Left lung (tissue), 10 donors: Measurements from ENCODE around the gene SMDT1. TPM values are rescaled to one million over a fixed set of nuclear protein-coding genes. Genes with fewer than 3 reads are reported as not detected.

ENCODE experiments used
- ATAC-seq: fragments of 200-7000 bp; cut with Tn5 transposase; one replicate; pipeline ENCODE4 v1.9.1; 2020; ENCODE audit warnings: moderate library complexity
- DNase-seq, 4 donors: peaks; one replicate each; pipeline ENCODE4 v3.0.0-alpha.2; 2013 to 2020
- H3K27ac ChIP-seq, 2 donors: fragments of 200-600 bp; sonication (generic) in 1 of 2; one replicate each; pipeline versions ENCODE4 v1.5.0 to v1.8.0; 2020 to 2021
- H3K27me3 ChIP-seq, 2 donors: fragments of 200-600 bp; sonication (generic) in 1 of 2; one replicate each; pipeline versions ENCODE4 v1.5.0 to v1.8.0; 2020 to 2021
- H3K36me3 ChIP-seq, 2 donors: fragments of 200-600 bp; sonication (generic) in 1 of 2; one replicate each; pipeline versions ENCODE4 v1.5.0 to v1.8.0; 2020 to 2021
- H3K4me1 ChIP-seq, 2 donors: fragments of 200-600 bp; one replicate each; pipeline ENCODE4 v1.8.0; 2021
- H3K4me3 ChIP-seq, 2 donors: fragments of 200-600 bp; sonication (generic) in 1 of 2; one replicate each; pipeline versions ENCODE4 v1.5.0 to v1.8.0; 2020 to 2021; ENCODE audit warnings: mild to moderate bottlenecking in 1 of 2
- H3K9me3 ChIP-seq, 2 donors: fragments of 200-600 bp; sonication (generic) in 1 of 2; one replicate each; pipeline versions ENCODE4 v1.5.0 to v1.8.0; 2020 to 2021
- intact Hi-C, 2 donors: fragments of 100-400 bp; cut with DNase I; formaldehyde crosslinking; loops; one replicate each; pipeline versions ENCODE4 v1.11.2 to v1.14.2; 2022
- polyA plus RNA-seq, 6 donors: library from polyadenylated mRNA; unstranded; fragments of 120-200 nt; gene quantifications; one replicate each; pipeline ENCODE4 v1.2.1, GENCODE V29; 2013; ENCODE audit not compliant: insufficient read length in 6 of 6
- total RNA-seq, 2 donors: library from RNA; stranded (reverse); fragmentation: NEBNext Ultra II Directional; extraction: Animal tissue kit (Norgen Biotek cat#: 25700); gene quantifications; one replicate each; pipeline ENCODE4 v1.2.1, GENCODE V29; 2021
- TF ChIP-seq, protein P1 (sequence below), 2 donors: fragments of 200-600 bp; sonication (generic) in 1 of 2; IDR thresholded peaks; one replicate each; pipeline versions ENCODE4 v1.5.0 to v1.8.0; 2021; ENCODE audit warnings: antibody characterized with exemption in 2 of 2
- donor health status: DM: no; HTN: yes; CAD: no.
- donor health status: DM: no; HTN: no; CAD: no.

SMDT1 gene
- total and polyA plus RNA-seq, 8 donors: 73.2 to 111 (median 91.1) TPM

DNA sequence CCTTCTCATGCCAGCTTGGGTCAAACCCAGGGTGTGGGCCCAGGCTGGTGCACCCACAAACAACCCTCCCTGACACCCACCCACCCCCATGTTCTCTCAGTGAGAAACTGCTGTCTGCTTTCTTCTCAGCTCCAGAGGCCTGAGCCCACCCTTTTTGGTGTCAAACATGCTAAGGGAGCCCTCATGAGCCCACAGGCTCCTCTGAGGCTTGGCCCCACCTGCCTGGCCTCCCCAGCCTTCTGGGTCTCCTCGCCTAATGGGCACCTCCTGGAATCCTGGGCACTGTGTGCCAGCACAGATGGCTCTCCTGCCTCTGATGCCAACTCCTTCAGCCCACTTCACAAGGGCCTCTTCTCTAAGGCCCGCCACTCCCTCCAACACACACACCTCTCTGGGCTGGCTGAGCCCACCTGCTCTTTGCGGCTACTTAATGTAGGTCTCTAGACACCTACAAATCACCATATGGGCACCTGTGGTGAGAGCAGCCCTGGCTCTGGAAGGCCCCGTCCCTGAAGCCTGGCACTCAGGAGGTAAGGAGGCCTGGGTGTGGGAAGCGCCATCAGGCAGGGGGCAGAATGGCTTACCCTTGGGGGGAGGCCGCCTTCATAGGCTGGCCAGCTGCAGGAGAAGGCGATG lies 13.3 kb upstream of the SMDT1 start:
- DNase-seq (peak in 1 of 4 donors; percentile 45), ATAC-seq (no peak)
- H3K9me3 ChIP-seq: no peaks in the 10 kb centered on the region
- H3K36me3 ChIP-seq: peaks cover 0 to 70% of the 10 kb centered on the region in 2 donors
- no peak overlapping the region for H3K4me3 ChIP-seq
- H3K4me1 ChIP-seq: peaks cover 9 to 22% of the 10 kb centered on the region in 2 donors
- TF ChIP-seq, protein P1, sequence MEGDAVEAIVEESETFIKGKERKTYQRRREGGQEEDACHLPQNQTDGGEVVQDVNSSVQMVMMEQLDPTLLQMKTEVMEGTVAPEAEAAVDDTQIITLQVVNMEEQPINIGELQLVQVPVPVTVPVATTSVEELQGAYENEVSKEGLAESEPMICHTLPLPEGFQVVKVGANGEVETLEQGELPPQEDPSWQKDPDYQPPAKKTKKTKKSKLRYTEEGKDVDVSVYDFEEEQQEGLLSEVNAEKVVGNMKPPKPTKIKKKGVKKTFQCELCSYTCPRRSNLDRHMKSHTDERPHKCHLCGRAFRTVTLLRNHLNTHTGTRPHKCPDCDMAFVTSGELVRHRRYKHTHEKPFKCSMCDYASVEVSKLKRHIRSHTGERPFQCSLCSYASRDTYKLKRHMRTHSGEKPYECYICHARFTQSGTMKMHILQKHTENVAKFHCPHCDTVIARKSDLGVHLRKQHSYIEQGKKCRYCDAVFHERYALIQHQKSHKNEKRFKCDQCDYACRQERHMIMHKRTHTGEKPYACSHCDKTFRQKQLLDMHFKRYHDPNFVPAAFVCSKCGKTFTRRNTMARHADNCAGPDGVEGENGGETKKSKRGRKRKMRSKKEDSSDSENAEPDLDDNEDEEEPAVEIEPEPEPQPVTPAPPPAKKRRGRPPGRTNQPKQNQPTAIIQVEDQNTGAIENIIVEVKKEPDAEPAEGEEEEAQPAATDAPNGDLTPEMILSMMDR (IDR thresholded peaks at IDR 0.05): no peak
- H3K27me3 ChIP-seq: no peaks in the 10 kb centered on the region
- intact Hi-C loops: no loop called here
- H3K27ac ChIP-seq: no peak overlapping the region

DNA sequence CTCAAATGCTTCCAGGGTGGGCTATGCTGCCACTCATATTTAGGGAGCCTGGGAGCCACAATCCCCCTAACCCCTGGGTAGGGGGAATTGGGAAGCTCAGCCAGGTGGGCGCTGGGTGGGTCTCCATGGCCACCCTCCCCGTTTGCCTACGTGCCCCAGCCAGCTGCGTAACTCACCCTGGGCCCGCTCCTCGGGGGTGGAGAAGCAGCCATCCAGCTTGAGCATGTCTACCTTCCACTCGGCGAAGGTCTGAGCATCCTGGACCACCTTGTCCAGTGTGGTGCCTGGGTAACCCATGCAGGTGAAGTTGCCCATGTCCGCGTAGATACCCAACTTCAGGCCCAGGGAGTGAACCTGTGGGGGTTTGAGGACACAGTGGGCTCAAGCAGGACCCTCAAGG lies 12.6 kb upstream of the SMDT1 start:
- H3K9me3 ChIP-seq: no peaks in the 10 kb centered on the region
- H3K36me3 ChIP-seq: peaks cover 0 to 63% of the 10 kb centered on the region in 2 donors
- DNase-seq (peak in 1 of 4 donors; percentile 70), ATAC-seq (no peak)
- intact Hi-C loops: no loop called here
- H3K27me3 ChIP-seq: no peaks in the 10 kb centered on the region
- no peak overlapping the region for H3K27ac ChIP-seq
- TF ChIP-seq, protein P1 (IDR thresholded peaks at IDR 0.05): no peak
- H3K4me3 ChIP-seq: no peak overlapping the region
- H3K4me1 ChIP-seq: peaks cover 13 to 28% of the 10 kb centered on the region in 2 donors

DNA sequence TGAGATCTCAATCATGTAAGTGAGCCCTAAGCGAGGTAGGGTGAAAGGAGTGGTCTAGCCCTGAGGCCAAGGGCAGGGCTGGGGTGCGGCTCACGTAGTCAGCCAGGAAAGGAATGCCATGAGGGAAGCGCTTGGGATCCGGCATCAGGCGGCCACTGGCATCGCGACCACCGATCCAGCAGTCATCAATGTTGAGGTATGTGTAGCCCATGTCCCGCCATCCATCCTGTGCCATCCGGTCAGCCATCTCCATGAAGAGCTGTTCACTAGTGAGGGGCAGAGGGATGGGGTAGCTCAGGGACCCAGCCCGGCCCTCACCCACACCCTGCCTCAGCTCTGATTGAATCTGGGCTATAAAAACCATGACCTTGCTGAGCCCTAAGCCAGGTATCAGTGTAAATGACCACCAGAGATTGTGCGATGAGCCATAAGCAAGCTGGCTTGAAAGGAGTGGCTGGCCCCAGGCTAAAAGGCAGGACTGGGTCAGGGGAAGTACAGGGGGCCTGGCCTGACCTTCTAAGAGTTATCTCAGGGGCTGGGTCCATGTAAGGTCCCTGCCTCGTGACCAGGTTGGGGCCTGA lies 11.7 kb upstream of the SMDT1 start:
- DNase-seq (peak in 1 of 4 donors; percentile 75), ATAC-seq (no peak)
- peaks cover 13 to 32% of the 10 kb centered on the region in 2 donors for H3K4me1 ChIP-seq
- no peaks in the 10 kb centered on the region for H3K27me3 ChIP-seq
- no peak overlapping the region for H3K4me3 ChIP-seq
- H3K9me3 ChIP-seq: no peaks in the 10 kb centered on the region
- H3K27ac ChIP-seq: no peak overlapping the region
- peaks cover 0 to 55% of the 10 kb centered on the region in 2 donors for H3K36me3 ChIP-seq
- intact Hi-C loops: no loop called here
- TF ChIP-seq, protein P1 (IDR thresholded peaks at IDR 0.05): no peak

DNA sequence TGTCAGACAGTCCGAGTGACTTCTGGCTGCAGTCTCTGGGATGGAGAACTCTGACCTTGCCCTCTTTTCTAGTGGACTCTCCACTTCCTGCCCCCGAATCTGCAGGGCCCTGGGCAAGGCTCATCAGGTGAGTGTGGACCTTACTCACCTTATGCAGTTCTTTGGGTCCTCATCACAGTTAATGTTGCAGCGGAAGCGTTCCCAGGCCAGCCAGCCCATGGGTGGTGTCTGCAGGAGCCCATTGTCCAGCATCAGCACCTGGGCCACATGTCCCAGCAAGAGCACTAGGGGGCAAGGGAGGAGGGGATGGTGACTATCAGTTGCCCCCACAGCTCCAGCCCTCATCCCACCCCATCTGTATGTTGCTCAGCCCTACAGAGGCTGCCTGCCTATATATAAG lies 11.2 kb upstream of the SMDT1 start:
- Histone ChIP-seq H3K4me3 (no peak overlapping the region), H3K36me3 (peaks cover 0 to 51% of the 10 kb centered on the region in 2 donors), H3K27ac (no peak overlapping the region), H3K27me3 (no peaks in the 10 kb centered on the region), H3K9me3 (no peaks in the 10 kb centered on the region), H3K4me1 (peaks cover 13 to 32% of the 10 kb centered on the region in 2 donors)
- intact Hi-C loops: no loop called here
- DNase-seq (peak in 1 of 4 donors; percentile 50), ATAC-seq (no peak)
- TF ChIP-seq, protein P1 (IDR thresholded peaks at IDR 0.05): no peak

DNA sequence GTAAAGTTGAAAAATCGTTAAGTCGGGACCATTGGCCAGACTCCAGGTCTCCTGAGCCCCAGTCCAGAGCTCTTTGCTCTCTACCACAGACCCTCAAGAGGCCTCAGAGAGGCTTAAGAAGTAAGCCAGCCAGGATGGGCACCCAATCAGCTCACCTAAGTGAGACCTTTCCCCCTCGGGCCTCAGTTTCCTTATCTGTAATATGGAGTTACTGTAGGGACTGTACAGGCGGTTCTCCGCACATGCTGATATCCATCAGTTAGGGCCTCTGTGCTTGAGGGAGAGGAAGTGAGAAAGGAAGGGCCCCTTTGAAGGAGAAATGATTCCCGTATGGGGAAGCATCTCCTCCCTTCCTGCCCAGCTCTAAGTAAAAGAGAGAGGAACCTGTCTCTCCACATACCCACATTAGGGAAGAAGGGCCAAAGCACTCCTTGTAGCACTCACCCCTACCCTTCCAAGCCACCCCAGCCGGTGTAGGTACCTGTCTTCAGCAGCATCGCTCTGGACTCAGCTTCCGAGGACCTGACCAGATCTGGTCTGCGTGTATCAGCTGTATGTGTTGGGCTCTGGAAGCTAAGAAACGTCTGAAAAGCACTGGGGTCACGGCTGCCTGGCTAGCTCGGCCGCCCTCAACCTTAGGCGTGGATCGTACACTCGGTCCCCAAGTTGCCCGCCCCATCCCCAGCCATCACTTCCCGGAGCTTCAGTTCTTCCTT lies 9.5 kb upstream of the SMDT1 start:
- Histone ChIP-seq H3K4me3 (peak overlapping the region; percentile 64 to 72), H3K9me3 (no peaks in the 10 kb centered on the region), H3K27ac (peak overlapping the region; percentile 91 to 92), H3K4me1 (peaks cover 21 to 47% of the 10 kb centered on the region in 2 donors), H3K36me3 (peaks cover 0 to 35% of the 10 kb centered on the region in 2 donors), H3K27me3 (no peaks in the 10 kb centered on the region)
- intact Hi-C loops: no loop called here
- DNase-seq (no peak), ATAC-seq (peak; percentile 6)
- TF ChIP-seq, protein P1 (IDR thresholded peaks at IDR 0.05): no peak
